Lower leg skin (tissue), 3 donors: Measurements from ENCODE around the gene SLC29A1.

ENCODE experiments used
- CTCF ChIP-seq, 3 donors: fragments of 450-650 bp; IDR thresholded peaks; one replicate each; pipeline ENCODE4 v1.5.1; 2016; ENCODE audit warnings: antibody characterized with exemption in 3 of 3, mild to moderate bottlenecking in 3 of 3, moderate library complexity in 2 of 3
- POLR2A ChIP-seq, 2 donors: fragments of 450-650 bp; IDR thresholded peaks; one replicate each; pipeline ENCODE4 v1.6.1; 2016 to 2017; ENCODE audit warnings: antibody characterized with exemption in 2 of 2, mild to moderate bottlenecking in 1 of 2, moderate library complexity in 1 of 2

DNA sequence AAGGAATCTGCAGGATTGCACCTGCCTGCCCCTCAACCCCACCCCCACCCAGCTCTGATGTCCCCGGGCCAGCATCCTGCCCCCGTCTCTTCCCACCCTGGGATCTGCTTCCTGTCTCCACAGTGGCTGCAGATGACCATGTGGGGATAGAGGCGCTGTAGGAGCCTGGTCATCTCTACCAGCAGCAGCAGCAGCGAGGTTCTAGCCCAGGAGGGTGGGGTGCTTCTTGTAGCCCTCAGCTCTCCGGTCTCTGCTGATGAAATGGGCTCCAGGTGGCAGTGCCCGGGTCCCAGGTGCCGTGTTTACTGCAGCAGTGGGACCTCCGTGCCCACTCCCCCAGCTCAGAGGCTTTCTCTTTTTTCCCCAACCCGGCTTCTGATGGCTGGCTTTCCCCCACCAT, 39.6 kb upstream of the SLC29A1 start:
- TF ChIP-seq CTCF (IDR thresholded peaks at IDR 0.05) (no peak), POLR2A (IDR thresholded peaks at IDR 0.05) (no peak)
